ENCODE measurements around the gene SHPK.
A peak's percentile ranks its signal among the peaks of the same experiment; 100 is the strongest.

SHPK gene

DNA sequence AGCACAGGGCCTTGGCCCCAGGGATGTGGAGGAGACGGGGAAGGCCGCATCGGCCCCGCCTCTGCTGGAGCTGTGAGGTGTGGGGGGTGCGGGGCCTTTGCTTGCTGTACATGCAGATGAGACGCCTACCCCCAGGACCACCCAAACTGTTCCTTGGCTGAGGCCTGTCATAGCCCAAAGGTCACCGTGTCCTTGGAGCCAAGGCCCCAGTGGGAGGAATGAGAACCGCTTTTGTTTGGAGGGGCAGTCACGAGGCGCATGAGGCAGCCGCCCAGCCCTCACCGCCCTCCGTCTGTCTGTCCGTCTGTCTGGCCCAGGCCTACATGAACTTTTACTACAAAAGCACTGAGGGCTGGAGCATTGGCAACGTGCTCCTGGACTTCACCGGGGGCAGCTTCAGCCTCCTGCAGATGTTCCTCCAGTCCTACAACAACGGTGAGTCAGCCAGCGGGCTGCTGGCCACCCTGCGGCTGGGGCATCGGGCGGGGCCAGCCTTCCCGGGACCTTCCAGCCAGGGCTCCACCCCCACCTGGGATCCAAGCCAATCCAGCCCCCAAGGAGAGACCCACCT is 23.6 kb upstream of the SHPK start:
- no peak for DNase-seq

DNA sequence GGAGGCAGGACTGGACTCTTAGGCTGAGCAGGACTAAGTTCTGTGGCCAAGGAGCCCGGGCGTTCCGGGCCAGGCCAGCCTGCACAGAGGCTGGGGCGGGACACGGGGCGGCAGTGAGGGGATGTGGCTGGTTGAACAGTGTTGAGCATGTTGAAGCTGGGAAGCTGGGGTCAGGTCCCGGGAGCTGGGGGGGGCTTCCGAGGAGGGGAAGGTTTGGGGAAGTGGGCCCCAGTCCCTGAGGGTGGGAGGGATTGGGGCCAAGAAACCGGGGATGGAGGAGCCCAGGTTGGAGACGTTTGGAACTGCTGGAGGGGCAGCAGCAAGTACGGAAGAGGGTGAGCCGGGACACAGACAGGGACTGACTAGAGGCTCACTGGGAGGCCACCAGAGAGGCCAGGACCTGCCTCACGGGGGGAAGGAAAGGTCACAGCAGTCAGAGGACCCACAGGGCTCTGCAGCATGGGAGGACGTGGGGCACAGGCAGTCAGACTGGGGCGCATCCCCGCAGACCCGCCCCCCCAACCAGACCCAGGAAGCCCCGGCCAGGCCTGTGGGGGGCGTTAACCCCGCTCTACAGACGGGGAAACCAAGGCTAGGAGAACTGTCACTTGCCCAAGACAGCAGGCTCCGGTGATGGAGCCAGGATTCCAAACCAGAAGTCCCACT is 22.9 kb upstream of the SHPK start:
- DNase-seq = no peak

DNA sequence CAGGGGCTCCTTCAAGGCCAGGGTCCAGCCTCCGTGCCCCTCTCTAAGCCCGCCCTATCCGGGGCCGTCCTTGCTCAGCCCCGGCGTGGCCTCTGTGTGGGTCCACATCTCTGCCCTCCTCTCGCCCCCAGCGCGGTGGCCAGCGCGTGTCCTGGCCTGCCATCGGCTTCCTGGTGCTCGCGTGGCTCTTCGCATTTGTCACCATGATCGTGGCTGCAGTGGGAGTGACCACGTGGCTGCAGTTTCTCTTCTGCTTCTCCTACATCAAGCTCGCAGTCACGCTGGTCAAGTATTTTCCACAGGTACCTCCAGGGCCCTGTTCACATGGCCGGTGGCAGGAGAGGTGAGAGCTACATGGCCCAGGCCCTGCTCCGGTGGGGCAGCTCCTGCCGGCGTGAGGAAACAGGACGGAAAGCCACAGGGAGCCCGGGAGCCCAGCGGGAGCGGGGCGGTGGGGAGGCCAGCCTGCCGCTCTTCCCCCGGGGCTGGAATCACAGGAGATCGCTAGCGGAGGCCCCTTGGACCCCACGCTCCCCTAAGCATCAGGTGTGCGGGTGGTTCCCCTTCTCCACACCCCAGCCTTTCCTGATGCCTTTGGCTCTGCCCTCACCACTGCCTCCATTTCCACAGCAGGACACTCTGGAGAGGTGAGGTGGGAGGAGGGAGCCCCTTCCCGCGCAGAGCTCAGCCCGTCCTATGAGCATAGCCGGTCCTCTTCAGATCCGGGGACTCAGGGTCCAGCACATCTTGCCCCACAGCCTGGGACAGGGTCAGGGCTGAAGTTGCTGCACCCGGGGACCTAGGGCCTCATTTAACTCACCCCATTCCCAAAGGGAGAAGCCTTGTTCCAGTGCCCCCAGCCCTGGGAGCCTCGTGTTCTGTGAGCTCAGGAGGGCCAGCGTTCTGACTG is 22.1 kb upstream of the SHPK start:
- no peak for DNase-seq

- DNase-seq = no peak
Measured at GRCh38 chr17:3657588-3657869, 21.5 kb upstream of the SHPK start.

- no peak for DNase-seq
Measured at GRCh38 chr17:3656755-3657587, 20.9 kb upstream of the SHPK start.

DNA sequence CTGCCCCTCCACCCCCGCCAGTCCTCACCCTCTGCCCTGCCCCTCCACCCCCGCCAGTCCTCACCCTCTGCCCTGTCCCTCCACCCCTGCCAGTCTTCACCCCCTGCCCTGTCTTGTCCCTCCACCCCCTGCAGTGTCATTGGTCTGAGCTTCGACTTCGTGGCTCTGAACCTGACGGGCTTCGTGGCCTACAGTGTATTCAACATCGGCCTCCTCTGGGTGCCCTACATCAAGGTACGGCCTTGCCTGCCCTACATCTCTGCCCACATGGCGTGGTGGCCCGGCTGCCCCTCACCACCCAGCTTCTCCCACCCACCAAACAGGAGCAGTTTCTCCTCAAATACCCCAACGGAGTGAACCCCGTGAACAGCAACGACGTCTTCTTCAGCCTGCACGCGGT is 20.3 kb upstream of the SHPK start:
- no peak for DNase-seq

DNA sequence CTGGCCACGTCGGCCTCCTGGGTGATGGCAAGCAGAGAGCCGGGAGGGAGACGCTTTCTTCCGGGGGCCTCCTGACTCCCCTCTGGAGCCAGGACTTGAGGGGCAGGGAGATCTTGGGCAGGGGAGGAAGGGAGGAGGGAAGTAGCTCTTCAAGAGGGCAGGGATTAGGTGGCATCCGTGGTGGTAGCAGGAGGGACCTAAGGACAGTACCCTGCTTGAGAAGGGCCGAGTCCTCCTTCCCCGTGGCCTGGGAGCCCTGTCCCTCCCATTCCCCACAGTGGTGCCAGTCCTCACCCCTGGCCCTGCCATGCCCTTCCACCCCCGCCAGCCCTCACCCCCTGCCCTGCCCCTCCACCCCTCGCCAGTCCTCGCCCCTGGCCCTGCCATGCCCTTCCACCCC is 19.7 kb upstream of the SHPK start:
- DNase-seq = no peak

DNA sequence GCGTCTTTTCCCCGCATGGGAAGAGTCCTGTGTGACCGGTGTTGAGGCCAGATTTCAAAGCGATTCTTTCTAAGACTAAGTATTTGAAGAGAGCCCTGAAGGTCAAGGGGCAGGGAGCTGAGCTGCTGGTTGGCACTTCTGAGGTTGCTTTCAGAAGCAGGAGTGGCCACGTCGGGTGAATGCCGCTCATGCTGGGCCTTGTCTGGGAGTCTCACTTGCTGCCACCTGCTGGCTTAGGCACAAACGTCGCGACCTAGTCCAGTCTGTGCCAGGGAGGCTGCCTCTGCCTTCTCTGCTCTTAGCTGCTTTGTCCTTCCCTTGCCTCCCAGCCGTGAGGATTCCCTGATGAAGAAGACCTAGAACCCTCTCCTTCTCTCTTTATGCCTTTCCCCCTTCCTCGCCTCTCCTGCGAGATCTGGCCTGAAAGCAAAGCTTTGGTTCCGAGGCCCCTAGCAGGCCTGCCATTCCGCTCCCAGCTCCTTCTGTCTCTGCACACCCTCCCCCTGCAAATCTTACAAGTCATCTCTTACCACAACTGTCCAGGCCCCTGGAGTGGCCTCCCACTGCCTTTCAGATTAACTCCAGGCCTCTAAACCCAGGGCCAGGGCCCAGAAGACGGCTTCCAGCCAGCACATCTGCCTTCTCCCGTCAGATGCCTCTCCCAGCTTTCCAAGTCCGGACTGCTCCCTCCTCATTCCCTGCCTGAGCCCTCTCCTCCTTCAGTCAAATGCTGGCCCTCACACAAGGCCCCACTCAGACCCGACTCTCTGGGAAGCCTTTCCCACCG is 11.9 kb upstream of the SHPK start:
- peak; percentile 87 for DNase-seq

GRCh38 chr17:3647251-3647650 is 11.2 kb upstream of the SHPK start:
- DNase-seq = no peak

DNA sequence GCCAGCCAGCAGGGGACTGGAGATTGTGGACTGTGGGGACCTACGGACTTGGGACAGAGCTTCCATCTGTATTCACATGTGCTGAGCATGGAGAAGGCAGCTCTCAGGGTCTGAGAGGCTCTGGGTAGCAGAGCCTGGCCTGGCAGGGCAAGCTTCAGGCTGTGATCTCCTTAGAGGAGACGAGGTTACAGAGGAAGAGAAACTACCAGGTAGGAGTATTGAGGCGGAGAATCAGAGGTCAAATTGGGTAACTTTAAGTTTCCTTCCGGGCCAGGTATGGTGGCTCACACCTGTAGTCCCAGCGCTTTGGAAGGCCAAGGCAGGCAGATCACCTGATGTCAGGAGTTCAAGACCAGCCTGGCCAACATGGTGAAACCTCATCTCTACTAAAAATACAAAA is 9.3 kb upstream of the SHPK start:
- no peak for DNase-seq

- DNase-seq = no peak
Measured at GRCh38 chr17:3643889-3644349, 7.9 kb upstream of the SHPK start.

GRCh38 chr17:3641717-3642486 is 5.9 kb upstream of the SHPK start:
- DNase-seq = peak; percentile 30

GRCh38 chr17:3641014-3641413 is 5.0 kb upstream of the SHPK start:
- DNase-seq = no peak

DNA sequence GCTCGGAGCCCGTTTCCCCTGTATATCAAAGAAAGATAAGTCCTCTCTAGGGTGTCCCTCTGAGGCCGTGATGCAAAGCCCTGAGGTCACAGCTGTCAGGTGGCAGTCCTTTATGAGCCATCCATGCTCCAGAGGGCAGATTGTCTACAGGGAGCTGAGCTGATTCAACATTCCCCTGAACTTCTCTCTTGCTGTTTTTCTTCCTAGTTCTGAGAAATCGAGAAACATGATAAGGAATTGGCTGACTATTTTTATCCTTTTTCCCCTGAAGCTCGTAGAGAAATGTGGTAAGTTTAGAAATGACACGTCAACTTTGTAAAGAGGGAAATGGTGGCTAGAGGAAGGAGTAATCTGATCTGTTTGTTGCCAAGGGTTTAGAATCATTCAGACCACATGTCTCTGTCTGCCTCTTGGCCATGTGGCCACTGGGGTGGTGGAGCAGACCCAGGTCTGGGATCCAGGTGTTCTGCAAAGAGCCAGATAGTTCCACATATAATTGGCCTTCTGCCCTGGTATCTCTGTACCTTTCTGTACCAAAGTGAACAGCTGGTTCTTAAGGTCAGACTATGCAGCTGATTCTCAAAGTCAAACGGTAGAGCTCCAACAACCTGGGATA is 4.0 kb upstream of the SHPK start:
- peak; percentile 92 for DNase-seq

DNA sequence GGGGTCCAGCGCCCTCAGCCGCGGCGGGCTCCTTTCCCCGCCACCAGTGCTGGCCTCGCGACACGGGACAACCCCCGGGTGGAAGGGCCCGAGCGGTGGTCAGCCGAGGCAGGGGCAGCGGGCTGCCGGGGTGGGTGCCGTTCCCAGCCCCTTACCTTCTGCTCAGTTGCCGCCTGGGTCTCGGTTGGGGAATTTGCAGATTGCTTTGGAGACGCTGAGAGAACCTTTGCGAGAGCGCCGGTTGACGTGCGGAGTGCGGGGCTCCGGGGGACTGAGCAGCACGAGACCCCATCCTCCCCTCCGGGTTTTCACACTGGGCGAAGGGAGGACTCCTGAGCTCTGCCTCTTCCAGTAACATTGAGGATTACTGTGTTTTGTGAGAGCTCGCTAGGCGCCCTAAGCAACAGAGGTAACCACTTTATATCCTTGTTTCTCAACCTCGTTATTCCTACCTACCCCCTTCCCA is 891 bp upstream of the SHPK start:
- peak; percentile 42 for DNase-seq

DNA sequence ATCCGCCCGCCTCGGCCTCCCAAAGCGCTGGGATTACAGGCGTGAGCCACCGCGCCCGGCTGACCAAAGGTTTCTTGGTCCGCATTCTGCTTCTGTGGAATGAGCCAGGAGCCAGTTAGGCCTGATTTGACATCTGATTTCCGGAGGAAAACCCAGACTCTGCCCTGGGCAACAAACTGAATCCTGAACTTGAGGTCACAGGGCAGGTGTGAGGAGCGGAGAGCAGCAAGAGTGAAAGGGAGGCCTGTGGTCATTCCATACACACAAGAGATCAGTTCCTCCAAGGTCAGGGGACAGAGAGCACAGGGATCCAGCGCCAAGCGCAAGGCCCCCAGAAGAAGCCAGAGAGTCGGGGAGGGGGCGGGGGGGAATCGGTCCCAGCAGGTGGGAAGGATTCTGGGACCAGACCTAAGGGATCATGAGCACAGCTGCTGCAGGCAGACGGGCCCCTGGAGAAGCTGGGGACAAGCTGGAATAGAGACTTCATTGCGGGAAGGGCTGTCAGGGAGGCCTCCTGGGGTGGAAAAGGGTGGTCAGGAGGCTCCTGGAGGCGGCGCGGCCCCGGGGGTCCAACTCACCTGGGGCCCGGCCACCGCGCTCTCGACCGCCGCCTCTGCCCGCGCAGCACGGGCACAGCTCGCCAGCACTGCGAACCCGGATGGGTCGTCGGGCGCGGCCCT is 436 bp downstream of the SHPK start:
- no peak for DNase-seq

- no peak for DNase-seq
Measured at GRCh38 chr17:3632287-3632686, 3.8 kb downstream of the SHPK start.

- no peak for DNase-seq
Measured at GRCh38 chr17:3630781-3631180, 5.3 kb downstream of the SHPK start.

- DNase-seq = no peak
Measured at GRCh38 chr17:3627769-3628167, 8.3 kb downstream of the SHPK start.

Data from hematopoietic multipotent progenitor cell treated with erythropoietin and hydrocortisone succinate and interleukin-3 and kit ligand, for 4 days (in vitro differentiated cells).